Hepatocyte (in vitro differentiated cells): ENCODE measurements around the gene NTNG1. TPM values are rescaled to one million over a fixed set of nuclear protein-coding genes. Genes with fewer than 3 reads are reported as not detected.

Experiments used
- DNase-seq: peaks from one replicate; pipeline ENCODE4 v3.0.0-alpha.2; 2016; ENCODE audit warnings: low spot score
- H2AFZ ChIP-seq: fragments of 200-600 bp; sonication (generic); 2 replicates; pipeline ENCODE4 v1.6.0; 2016; ENCODE audit warnings: antibody characterized with exemption, mild to moderate bottlenecking
- H3K27ac ChIP-seq: fragments of 200-600 bp; sonication (generic); 2 replicates; pipeline ENCODE4 v1.5.1; 2016; ENCODE audit warnings: mild to moderate bottlenecking
- H3K27me3 ChIP-seq: fragments of 200-600 bp; sonication (generic); 2 replicates; pipeline ENCODE4 v1.6.1; 2016
- H3K36me3 ChIP-seq: fragments of 200-600 bp; sonication (generic); replicated peaks from 2 replicates; pipeline ENCODE4 v1.5.1; 2016; ENCODE audit warnings: low read depth; ENCODE audit not compliant: insufficient read depth
- H3K4me1 ChIP-seq: fragments of 200-600 bp; sonication (generic); 2 replicates; pipeline ENCODE4 v1.5.1; 2016; ENCODE audit warnings: mild to moderate bottlenecking, moderate library complexity; ENCODE audit not compliant: insufficient read depth
- H3K4me2 ChIP-seq: fragments of 200-600 bp; sonication (generic); 2 replicates; pipeline ENCODE4 v1.6.0; 2016
- H3K4me3 ChIP-seq: fragments of 200-600 bp; sonication (generic); 2 replicates; pipeline ENCODE4 v1.5.1; 2016; ENCODE audit warnings: mild to moderate bottlenecking
- H3K79me2 ChIP-seq: fragments of 200-600 bp; sonication (generic); 2 replicates; pipeline ENCODE4 v1.6.0; 2017; ENCODE audit warnings: mild to moderate bottlenecking
- H3K9me2 ChIP-seq: fragments of 200-600 bp; sonication (generic); replicated peaks from 2 replicates; pipeline ENCODE4 v1.6.0; 2017; ENCODE audit warnings: mild to moderate bottlenecking; ENCODE audit not compliant: insufficient read depth
- H3K9me3 ChIP-seq: fragments of 200-600 bp; sonication (generic); 2 replicates; pipeline ENCODE4 v1.5.1; 2016; ENCODE audit warnings: low read depth, mild to moderate bottlenecking
- H4K20me1 ChIP-seq: fragments of 200-600 bp; sonication (generic); 2 replicates; pipeline ENCODE4 v1.6.0; 2016; ENCODE audit warnings: mild to moderate bottlenecking; ENCODE audit not compliant: insufficient read depth, poor library complexity, severe bottlenecking
- CTCF ChIP-seq: fragments of 200-600 bp; sonication (generic); IDR thresholded peaks from 2 replicates; pipeline ENCODE4 v1.5.1; 2016; ENCODE audit warnings: antibody characterized with exemption, mild to moderate bottlenecking; ENCODE audit not compliant: poor library complexity
- EZH2 ChIP-seq: fragments of 200-600 bp; sonication (generic); IDR thresholded peaks from 2 replicates; pipeline ENCODE4 v1.6.1; 2016; ENCODE audit warnings: antibody characterized with exemption, mild to moderate bottlenecking, borderline replicate concordance
- EZH2phosphoT487 ChIP-seq: fragments of 200-600 bp; sonication (generic); IDR thresholded peaks from one replicate; pipeline ENCODE4 v1.6.1; 2018; ENCODE audit warnings: antibody characterized with exemption, mild to moderate bottlenecking, low read depth, moderate library complexity; ENCODE audit not compliant: unreplicated experiment, severe bottlenecking
- WGBS: methylation state at CpG from one replicate; pipeline ENCODE4 v1.1.6; 2016; ENCODE audit warnings: low lambda C conversion rate; ENCODE audit errors: missing lambda C conversion rate; 5-methylcytosine and 5-hydroxymethylcytosine counted together
- polyA plus RNA-seq: library from polyadenylated mRNA; unstranded; fragments of >200 nt; fragmentation: Nextera tagmentation; extraction: Ambion mirVana; gene quantifications from 2 replicates; pipeline ENCODE4 v1.2.1, GENCODE V29; 2016
- small RNA-seq: library from RNA; depleted of rRNA; stranded (forward); fragments of <200 nt; gene quantifications from one replicate; pipeline ENCODE3, GENCODE V24; 2014
- total RNA-seq: library from RNA; depleted of rRNA; stranded (reverse); fragments of >200 nt; gene quantifications from 2 replicates; pipeline ENCODE4 v1.2.3, GENCODE V29; 2014

The NTNG1 gene
- total and polyA plus RNA-seq, 2 experiments from 2014 or later, result 1.4 to 3.9 TPM

- Histone ChIP-seq H3K79me2 (no peaks in the 10 kb centered on the region), H3K27me3 (no peaks in the 10 kb centered on the region), H3K4me2 (no peak overlapping the region), H4K20me1 (no peaks in the 10 kb centered on the region), H2AFZ (no peak overlapping the region), H3K36me3 (no peaks in the 10 kb centered on the region), H3K9me2 (no peaks in the 10 kb centered on the region), H3K4me3 (no peak overlapping the region), H3K4me1 (peaks cover 6% of the 10 kb centered on the region), H3K27ac (no peak overlapping the region), H3K9me3 (no peaks in the 10 kb centered on the region)
- 78% methylated on average over 5 of the region's 5 CpGs for WGBS
- DNase-seq, result no peak
- TF ChIP-seq EZH2, result no peak
- no peak for TF ChIP-seq CTCF
- TF ChIP-seq EZH2phosphoT487, result no peak
Measured at GRCh38 chr1:107532318-107532717, 391.5 kb downstream of the NTNG1 start.

Small RNA genes within 50 kb of the gene (small RNA-seq; reads per million reads assigned to genes)
- 0.25 reads per million for gene AC114491.1

Other genes with a start within 250 kb of the NTNG1 start
- gene PRMT6, start 84.4 kb upstream of the NTNG1 start, total RNA-seq, result 20.9 and 21.7 TPM in 2 replicates
- gene PRMT6, start 84.4 kb upstream of the NTNG1 start, polyA plus RNA-seq, result 21.1 and 21.5 TPM in 2 replicates